H1 (cell line): ENCODE measurements around the gene CNFN. TPM values are rescaled to one million over a fixed set of nuclear protein-coding genes. Genes with fewer than 3 reads are reported as not detected.

Experiments
- CBX8 ChIP-seq: fragments of 300-800, 300-1000 bp; sonication (generic); IDR thresholded peaks from 2 replicates; pipeline ENCODE4 v1.7.1; 2016; ENCODE audit warnings: low read depth, low read length, borderline replicate concordance
- CHD7 ChIP-seq: fragments of 300-600 bp; sonication (generic); IDR thresholded peaks from 2 replicates; pipeline ENCODE4 v1.7.1; 2012; ENCODE audit warnings: low read length, moderate library complexity, mild to moderate bottlenecking, inconsistent platforms; ENCODE audit not compliant: insufficient replicate concordance
- E2F6 ChIP-seq: IDR thresholded peaks from 2 replicates; pipeline ENCODE4 v1.6.1; 2012; ENCODE audit warnings: inconsistent platforms
- NRF1 ChIP-seq: IDR thresholded peaks from 2 replicates; pipeline ENCODE4 v1.6.1; 2011; ENCODE audit warnings: mild to moderate bottlenecking, low read depth, low read length, improper control_type of control experiment
- SAP30 ChIP-seq: fragments of 300-600 bp; sonication (generic); IDR thresholded peaks from 2 replicates; pipeline ENCODE4 v1.7.1; 2012; ENCODE audit warnings: low read length, moderate library complexity, mild to moderate bottlenecking, inconsistent platforms; ENCODE audit not compliant: insufficient read depth, insufficient replicate concordance
- polyA plus RNA-seq, 7 experiments: library from polyadenylated mRNA; depleted of rRNA in 3 of 7; stranded (reverse) in 5 of 7; unstranded in 2 of 7; fragments of >200 nt in 5 of 7; fragments of 200-250 nt in 2 of 7; gene quantifications; 1 replicate in 5 of 7; 2 replicates in 1 of 7; 4 replicates in 1 of 7; pipeline versions ENCODE4 v1.2.1 to v1.2.3, GENCODE V29; 2011 to 2013; ENCODE audit warnings: missing spikeins in 2 of 7, mixed read lengths in 2 of 7
- total RNA-seq: library from RNA; stranded (reverse); fragmentation: NEBNext Ultra II Directional; extraction: Animal tissue kit (Norgen Biotek cat#: 25700); gene quantifications from 2 replicates; pipeline ENCODE4 v1.2.1, GENCODE V29; 2021

The CNFN gene
- total and polyA plus RNA-seq, 2 of the 8 experiments (the other 6 are each of a cell fraction or from before 2014, with no cell fraction given) = 8.9 to 31.5 TPM

GRCh38 chr19:42407816-42408175, 17.7 kb upstream of the CNFN start (continued):
- no peak for TF ChIP-seq CHD7
- no peak for TF ChIP-seq NRF1
- TF ChIP-seq E2F6 = no peak
- TF ChIP-seq CBX8 = no peak
- TF ChIP-seq SAP30 = no peak
- TF ChIP-seq, all 59 proteins: peak for 0
